IMR-90 (cell line): ENCODE results near the gene ARHGAP35. TPM values are rescaled to one million over a fixed set of nuclear protein-coding genes. Genes with fewer than 3 reads are reported as not detected.
"Not testable (repeated sequence)": the region's sequence is repeated elsewhere in the genome, so short reads cannot be mapped to it uniquely, and the experiment has no call there.

Experiments used
- ATAC-seq: fragments of 200-7000 bp; cut with Tn5 transposase; 2 replicates; pipeline ENCODE4 v1.9.1; 2020; ENCODE audit warnings: low read depth, mild to moderate bottlenecking, moderate library complexity
- BruUV-seq: library from RNA; stranded (reverse); fragments of 400-500 nt; replicated peaks from 2 replicates; lab custom pipeline; 2021; lab: Mats Ljungman, UMichigan
- CTCF ChIA-PET: fragments of 300-600 bp; formaldehyde crosslinking; extraction: SDS; loops from one replicate; lab custom pipeline; 2021; ENCODE audit warnings: antibody characterized with exemption; lab: Yijun Ruan, JAX
- POLR2A ChIA-PET: fragments of 300-600 bp; sonication (Branson Sonifier 250); formaldehyde crosslinking; loops from one replicate; lab custom pipeline; 2022; ENCODE audit warnings: antibody characterized with exemption; ENCODE audit not compliant: unreplicated experiment; lab: Charles Lee
- DNase-seq: peaks from one replicate; pipeline ENCODE4 v3.0.0; 2013
- H2AFZ ChIP-seq: replicated peaks from 2 replicates; pipeline ENCODE3; 2013; ENCODE audit warnings: low read length, mild to moderate bottlenecking; ENCODE audit not compliant: poor library complexity
- H2AK5ac ChIP-seq: 2 replicates; pipeline ENCODE4 v1.6.1; 2013; ENCODE audit warnings: low read depth, low read length, inconsistent platforms
- H2AK9ac ChIP-seq: replicated peaks from 2 replicates; pipeline ENCODE3; 2013; ENCODE audit warnings: mild to moderate bottlenecking, low read depth, low read length, moderate library complexity; ENCODE audit not compliant: poor library complexity
- H2BK120ac ChIP-seq: 2 replicates; pipeline ENCODE4 v1.6.1; 2013; ENCODE audit warnings: low read depth, low read length, inconsistent platforms
- H2BK15ac ChIP-seq: 3 replicates; pipeline ENCODE4 v1.6.1; 2013; ENCODE audit warnings: low read depth, low read length, inconsistent platforms
- H2BK20ac ChIP-seq: 2 replicates; pipeline ENCODE4 v1.6.1; 2013; ENCODE audit warnings: low read depth, mild to moderate bottlenecking, inconsistent platforms, low read length, moderate library complexity
- H2BK5ac ChIP-seq: 2 replicates; pipeline ENCODE4 v1.6.1; 2013; ENCODE audit warnings: mild to moderate bottlenecking, low read depth, low read length, inconsistent platforms; ENCODE audit not compliant: poor library complexity, severe bottlenecking
- H3K14ac ChIP-seq: replicated peaks from 2 replicates; pipeline ENCODE4 v1.6.1; 2013; ENCODE audit warnings: low read depth, low read length, inconsistent platforms
- H3K18ac ChIP-seq: 2 replicates; pipeline ENCODE4 v1.6.1; 2013; ENCODE audit warnings: low read depth, low read length, control low read depth
- H3K23ac ChIP-seq: 2 replicates; pipeline ENCODE4 v1.6.1; 2013; ENCODE audit warnings: low read depth, low read length, inconsistent platforms
- H3K27ac ChIP-seq: 2 replicates; pipeline ENCODE4 v1.5.1; 2013; ENCODE audit warnings: mild to moderate bottlenecking, control low read depth, low read length; ENCODE audit not compliant: insufficient read depth
- H3K27me3 ChIP-seq: 2 replicates; pipeline ENCODE4 v1.6.1; 2013; ENCODE audit warnings: low read length; ENCODE audit not compliant: control insufficient read depth, insufficient read depth
- H3K36me3 ChIP-seq: 2 replicates; pipeline ENCODE4 v1.6.1; 2013; ENCODE audit warnings: low read length, mixed read lengths; ENCODE audit not compliant: control insufficient read depth, insufficient read depth
- H3K4ac ChIP-seq: 2 replicates; pipeline ENCODE4 v1.6.1; 2013; ENCODE audit warnings: low read depth, low read length, inconsistent platforms
- H3K4me1 ChIP-seq: 2 replicates; pipeline ENCODE4 v1.6.1; 2013; ENCODE audit warnings: low read length, mixed read lengths; ENCODE audit not compliant: control insufficient read depth, insufficient read depth
- H3K4me2 ChIP-seq: 2 replicates; pipeline ENCODE4 v1.6.1; 2013; ENCODE audit warnings: low read depth, mild to moderate bottlenecking, control low read depth, low read length, moderate library complexity
- H3K4me3 ChIP-seq: 2 replicates; pipeline ENCODE4 v1.5.1; 2013; ENCODE audit warnings: low read depth, mild to moderate bottlenecking, control low read depth, low read length, moderate library complexity; ENCODE audit not compliant: insufficient read depth
- H3K56ac ChIP-seq: 2 replicates; pipeline ENCODE4 v1.6.1; 2013; ENCODE audit warnings: low read length, inconsistent platforms; ENCODE audit not compliant: insufficient read depth; ENCODE audit errors: extremely low read depth
- H3K79me1 ChIP-seq, 2 experiments: 2 replicates each; pipeline ENCODE4 v1.6.1; 2013; ENCODE audit warnings: low read length in 2 of 2, inconsistent platforms in 1 of 2, low read depth in 1 of 2
- H3K9ac ChIP-seq: 2 replicates; pipeline ENCODE4 v1.6.1; 2013; ENCODE audit warnings: low read depth, low read length, control low read depth
- H3K9me1 ChIP-seq: 2 replicates; pipeline ENCODE4 v1.6.1; 2013; ENCODE audit warnings: low read length, inconsistent platforms; ENCODE audit not compliant: insufficient read depth
- H3K9me3 ChIP-seq: 2 replicates; pipeline ENCODE4 v1.6.1; 2013; ENCODE audit warnings: low read length; ENCODE audit not compliant: control insufficient read depth, insufficient read depth
- H4K20me1 ChIP-seq: 2 replicates; pipeline ENCODE4 v1.6.1; 2013; ENCODE audit warnings: low read length, inconsistent platforms; ENCODE audit not compliant: insufficient read depth
- H4K5ac ChIP-seq: 2 replicates; pipeline ENCODE4 v1.6.1; 2013; ENCODE audit warnings: mild to moderate bottlenecking, low read depth, low read length, control low read depth
- H4K8ac ChIP-seq, 2 experiments: 2 replicates each; pipeline ENCODE4 v1.6.1; 2013; ENCODE audit warnings: low read depth in 2 of 2, low read length in 2 of 2, control low read depth in 1 of 2, inconsistent platforms in 1 of 2
- H4K91ac ChIP-seq: 2 replicates; pipeline ENCODE4 v1.6.1; 2013; ENCODE audit warnings: low read depth, low read length, inconsistent platforms; ENCODE audit not compliant: insufficient read depth
- WGBS, 2 experiments: methylation state at CpG; one replicate each; pipeline versions ENCODE4 v1.1.5 to v1.1.7; 2013; ENCODE audit warnings: missing lambda C conversion rate in 2 of 2; ENCODE audit not compliant: insufficient read length in 1 of 2; ENCODE audit errors: extremely low coverage in 2 of 2; 5-methylcytosine and 5-hydroxymethylcytosine counted together
- dilution Hi-C: fragments of 300-500 bp; cut with HindIII; formaldehyde crosslinking; loops from one replicate; pipeline ENCODE4 v1.14.3; 2018; ENCODE audit warnings: low sequenced_read_pairs; ENCODE audit not compliant: unreplicated experiment
- in situ Hi-C: fragments of 300-500 bp; cut with MboI; formaldehyde crosslinking; loops from 3 replicates; pipeline ENCODE4 v1.14.3; 2019; ENCODE audit warnings: low sequenced_read_pairs, inconsistent platforms, mixed read lengths
- intact Hi-C: fragments of 100-400 bp; cut with micrococcal nuclease; formaldehyde crosslinking; loops from 2 replicates; pipeline ENCODE4 v1.10.0; 2022
- polyA plus RNA-seq, 3 experiments: library from polyadenylated mRNA; depleted of rRNA; stranded (reverse); fragments of >200 nt; gene quantifications; 2 replicates each; pipeline ENCODE4 v1.2.3, GENCODE V29; 2012; ENCODE audit warnings: low replicate concordance in 1 of 3
- total RNA-seq: library from RNA; depleted of rRNA; stranded (reverse); fragments of >200 nt; gene quantifications from 2 replicates; pipeline ENCODE4 v1.2.3, GENCODE V29; 2012

Gene ARHGAP35
- total and polyA plus RNA-seq, 2 of the 4 experiments (the other 2 are of a cell fraction), result 16.4 to 29.0 TPM

GRCh38 chr19:46871173-46871572 lies 10.4 kb downstream of the ARHGAP35 start:
- peaks cover 14 to 72% of the 10 kb centered on the region in 2 experiments for H3K79me1 ChIP-seq
- WGBS, 2 experiments, result no CpG with 5 or more reads among the region's 5 CpGs
- intact Hi-C loops, H2BK15ac ChIP-seq, H3K9ac ChIP-seq, H2BK5ac ChIP-seq, H3K18ac ChIP-seq, H3K4me3 ChIP-seq, H3K23ac ChIP-seq, H3K56ac ChIP-seq, H3K9me3 ChIP-seq, H2AFZ ChIP-seq, ATAC-seq, CTCF ChIA-PET, H3K4me1 ChIP-seq, BruUV-seq, DNase-seq, H4K91ac ChIP-seq, dilution Hi-C loops, H3K4ac ChIP-seq, H3K14ac ChIP-seq, H3K27me3 ChIP-seq, H2BK120ac ChIP-seq, H3K36me3 ChIP-seq, POLR2A ChIA-PET, H4K5ac ChIP-seq, H2AK5ac ChIP-seq, H4K8ac ChIP-seq, H3K27ac ChIP-seq, H2AK9ac ChIP-seq, H3K4me2 ChIP-seq, H2BK20ac ChIP-seq, in situ Hi-C loops: not testable (repeated sequence)
- H4K20me1 ChIP-seq, result peaks cover 51% of the 10 kb centered on the region
- H3K9me1 ChIP-seq, result peaks cover 13% of the 10 kb centered on the region
